ENCODE results near the gene OXTR. TPM values are rescaled to one million over a fixed set of nuclear protein-coding genes. Genes with fewer than 3 reads are reported as not detected.

The OXTR gene
- total RNA-seq, 2 donors from 2014 or later = 0.62 to 1.5 TPM

- no peaks in the 10 kb centered on the region for H3K9me3 Mint-ChIP-seq
- ATAC-seq (replicated peaks in 1 of 2) (no peak), DNase-seq (no peak)
- H3K36me3 Mint-ChIP-seq (ENCODE audit: insufficient read depth in 2 of 2) = no peaks in the 10 kb centered on the region
- H3K4me1 Mint-ChIP-seq (ENCODE audit: low read depth) = no peaks in the 10 kb centered on the region
- no peak overlapping the region for H3K4me3 Mint-ChIP-seq
- peaks cover 7% of the 10 kb centered on the region for H3K27me3 Mint-ChIP-seq (ENCODE audit: low read depth)
- no peak overlapping the region for H3K27ac Mint-ChIP-seq
These were observed 9.1 kb upstream of the OXTR start for GRCh38 chr3:8778475-8778874.

- Mint-ChIP-seq H3K27me3 (ENCODE audit: low read depth) (peaks cover 7% of the 10 kb centered on the region), H3K36me3 (ENCODE audit: insufficient read depth in 2 of 2) (no peaks in the 10 kb centered on the region), H3K4me3 (no peak overlapping the region), H3K9me3 (no peaks in the 10 kb centered on the region), H3K27ac (no peak overlapping the region), H3K4me1 (ENCODE audit: low read depth) (no peaks in the 10 kb centered on the region)
- no peak for DNase-seq
- ATAC-seq (replicated peaks in 1 of 2) = no peak
These were observed 8.5 kb upstream of the OXTR start for GRCh38 chr3:8777978-8778267.

- no peak overlapping the region for H3K27ac Mint-ChIP-seq
- no peaks in the 10 kb centered on the region for H3K4me1 Mint-ChIP-seq (ENCODE audit: low read depth)
- H3K27me3 Mint-ChIP-seq (ENCODE audit: low read depth) = peaks cover 7% of the 10 kb centered on the region
- DNase-seq (no peak), ATAC-seq (replicated peaks in 1 of 2) (no peak)
- H3K36me3 Mint-ChIP-seq (ENCODE audit: insufficient read depth in 2 of 2) = no peaks in the 10 kb centered on the region
- no peaks in the 10 kb centered on the region for H3K9me3 Mint-ChIP-seq
- no peak overlapping the region for H3K4me3 Mint-ChIP-seq
These were observed 8.0 kb upstream of the OXTR start for GRCh38 chr3:8777201-8777977.

GRCh38 chr3:8776406-8776805 lies 7.0 kb upstream of the OXTR start:
- H3K4me3 Mint-ChIP-seq = no peak overlapping the region
- no peaks in the 10 kb centered on the region for H3K9me3 Mint-ChIP-seq
- H3K36me3 Mint-ChIP-seq (ENCODE audit: insufficient read depth in 2 of 2) = no peaks in the 10 kb centered on the region
- H3K27ac Mint-ChIP-seq = no peak overlapping the region
- H3K4me1 Mint-ChIP-seq (ENCODE audit: low read depth) = no peaks in the 10 kb centered on the region
- ATAC-seq (replicated peaks in 1 of 2) (no peak), DNase-seq (no peak)
- peaks cover 7% of the 10 kb centered on the region for H3K27me3 Mint-ChIP-seq (ENCODE audit: low read depth)

GRCh38 chr3:8775602-8776001 lies 6.2 kb upstream of the OXTR start:
- Mint-ChIP-seq H3K4me3 (no peak overlapping the region), H3K27ac (no peak overlapping the region)

GRCh38 chr3:8775181-8775580 lies 5.8 kb upstream of the OXTR start:
- peaks cover 9% of the 10 kb centered on the region for H3K27me3 Mint-ChIP-seq (ENCODE audit: low read depth)
- ATAC-seq (replicated peaks in 1 of 2) (no peak), DNase-seq (no peak)
- no peak overlapping the region for H3K4me3 Mint-ChIP-seq
- no peaks in the 10 kb centered on the region for H3K36me3 Mint-ChIP-seq (ENCODE audit: insufficient read depth in 2 of 2)
- H3K27ac Mint-ChIP-seq = no peak overlapping the region
- H3K4me1 Mint-ChIP-seq (ENCODE audit: low read depth) = no peaks in the 10 kb centered on the region
- H3K9me3 Mint-ChIP-seq = no peaks in the 10 kb centered on the region

More at GRCh38 chr3:8775602-8776001, 6.2 kb upstream of the OXTR start:
- no peak for ATAC-seq (replicated peaks in 1 of 2)
- Mint-ChIP-seq H3K4me1 (ENCODE audit: low read depth) (no peaks in the 10 kb centered on the region), H3K9me3 (no peaks in the 10 kb centered on the region), H3K27me3 (ENCODE audit: low read depth) (peaks cover 7% of the 10 kb centered on the region), H3K36me3 (ENCODE audit: insufficient read depth in 2 of 2) (no peaks in the 10 kb centered on the region)
- DNase-seq = no peak

GRCh38 chr3:8773941-8774542 lies 4.6 kb upstream of the OXTR start:
- no peaks in the 10 kb centered on the region for H3K9me3 Mint-ChIP-seq
- peaks cover 9% of the 10 kb centered on the region for H3K4me1 Mint-ChIP-seq (ENCODE audit: low read depth)
- ATAC-seq (replicated peaks in 1 of 2) = no peak
- H3K27ac Mint-ChIP-seq = no peak overlapping the region
- peaks cover 21% of the 10 kb centered on the region for H3K27me3 Mint-ChIP-seq (ENCODE audit: low read depth)
- DNase-seq = no peak
- H3K36me3 Mint-ChIP-seq (ENCODE audit: insufficient read depth in 2 of 2) = no peaks in the 10 kb centered on the region
- no peak overlapping the region for H3K4me3 Mint-ChIP-seq

GRCh38 chr3:8768364-8769087 lies 887 bp downstream of the OXTR start:
- no peaks in the 10 kb centered on the region for H3K9me3 Mint-ChIP-seq
- peak in 1 of 2 donors; percentile 7 for ATAC-seq (replicated peaks in 1 of 2)
- H3K4me1 Mint-ChIP-seq (ENCODE audit: low read depth) = peaks cover 18% of the 10 kb centered on the region
- no peak overlapping the region for H3K27ac Mint-ChIP-seq
- peaks cover 34% of the 10 kb centered on the region for H3K27me3 Mint-ChIP-seq (ENCODE audit: low read depth)
- H3K4me3 Mint-ChIP-seq = peak overlapping the region; percentile 79 to 83
- no peaks in the 10 kb centered on the region for H3K36me3 Mint-ChIP-seq (ENCODE audit: insufficient read depth in 2 of 2)
- peak; percentile 6 to 10 for DNase-seq

- peak; percentile 56 to 70 for ATAC-seq (replicated peaks in 1 of 2)
- peaks cover 34% of the 10 kb centered on the region for H3K27me3 Mint-ChIP-seq (ENCODE audit: low read depth)
- no peaks in the 10 kb centered on the region for H3K36me3 Mint-ChIP-seq (ENCODE audit: insufficient read depth in 2 of 2)
- no peak overlapping the region for H3K27ac Mint-ChIP-seq
- H3K4me3 Mint-ChIP-seq = peak overlapping the region; percentile 79 to 83
- H3K9me3 Mint-ChIP-seq = no peaks in the 10 kb centered on the region
- peak; percentile 31 to 54 for DNase-seq
- peaks cover 18% of the 10 kb centered on the region for H3K4me1 Mint-ChIP-seq (ENCODE audit: low read depth)
These were observed 1.6 kb downstream of the OXTR start for GRCh38 chr3:8767667-8768363.

GRCh38 chr3:8767256-8767666 lies 2.2 kb downstream of the OXTR start:
- peaks cover 18% of the 10 kb centered on the region for H3K4me1 Mint-ChIP-seq (ENCODE audit: low read depth)
- ATAC-seq (replicated peaks in 1 of 2) (no peak), DNase-seq (no peak)
- no peaks in the 10 kb centered on the region for H3K36me3 Mint-ChIP-seq (ENCODE audit: insufficient read depth in 2 of 2)
- peak overlapping the region; percentile 40 to 56 for H3K4me3 Mint-ChIP-seq
- H3K27me3 Mint-ChIP-seq (ENCODE audit: low read depth) = peaks cover 34% of the 10 kb centered on the region
- H3K9me3 Mint-ChIP-seq = no peaks in the 10 kb centered on the region
- H3K27ac Mint-ChIP-seq = no peak overlapping the region

- DNase-seq = no peak
- H3K36me3 Mint-ChIP-seq (ENCODE audit: insufficient read depth in 2 of 2) = no peaks in the 10 kb centered on the region
- H3K27me3 Mint-ChIP-seq (ENCODE audit: low read depth) = peaks cover 34% of the 10 kb centered on the region
- H3K4me3 Mint-ChIP-seq = no peak overlapping the region
- H3K27ac Mint-ChIP-seq = no peak overlapping the region
- H3K9me3 Mint-ChIP-seq = no peaks in the 10 kb centered on the region
- no peak for ATAC-seq (replicated peaks in 1 of 2)
- H3K4me1 Mint-ChIP-seq (ENCODE audit: low read depth) = peaks cover 18% of the 10 kb centered on the region
These were observed 3.3 kb downstream of the OXTR start for GRCh38 chr3:8766148-8766547.

GRCh38 chr3:8765528-8765927 lies 3.9 kb downstream of the OXTR start:
- Mint-ChIP-seq H3K9me3 (no peaks in the 10 kb centered on the region), H3K27me3 (ENCODE audit: low read depth) (peaks cover 34% of the 10 kb centered on the region), H3K4me3 (no peak overlapping the region), H3K27ac (no peak overlapping the region), H3K36me3 (ENCODE audit: insufficient read depth in 2 of 2) (no peaks in the 10 kb centered on the region), H3K4me1 (ENCODE audit: low read depth) (peaks cover 18% of the 10 kb centered on the region)
- DNase-seq (no peak), ATAC-seq (replicated peaks in 1 of 2) (no peak)

- H3K4me1 Mint-ChIP-seq (ENCODE audit: low read depth) = peaks cover 14% of the 10 kb centered on the region
These were observed 4.9 kb downstream of the OXTR start for GRCh38 chr3:8764528-8764927.

More at GRCh38 chr3:8764528-8764927, 4.9 kb downstream of the OXTR start:
- no peak overlapping the region for H3K27ac Mint-ChIP-seq
- ATAC-seq (replicated peaks in 1 of 2) (no peak), DNase-seq (no peak)
- H3K9me3 Mint-ChIP-seq = no peaks in the 10 kb centered on the region
- peaks cover 25% of the 10 kb centered on the region for H3K27me3 Mint-ChIP-seq (ENCODE audit: low read depth)
- no peaks in the 10 kb centered on the region for H3K36me3 Mint-ChIP-seq (ENCODE audit: insufficient read depth in 2 of 2)
- H3K4me3 Mint-ChIP-seq = no peak overlapping the region
